Ovary (tissue), 3 donors: ENCODE measurements around the gene SNRPA1.

Source experiments
- EP300 ChIP-seq: sonication (generic); formaldehyde crosslinking; IDR thresholded peaks from one replicate; pipeline ENCODE4 v1.6.1; 2017; ENCODE audit warnings: antibody characterized with exemption
- POLR2A ChIP-seq: fragments of 450-650 bp; IDR thresholded peaks from one replicate; pipeline ENCODE4 v1.6.1; 2017; ENCODE audit warnings: antibody characterized with exemption, mild to moderate bottlenecking, moderate library complexity
- TF ChIP-seq, protein P1 (sequence below), 3 donors: fragments of 450-650 bp in 2 of 3; fragments of 200-600 bp in 1 of 3; IDR thresholded peaks; one replicate each; pipeline versions ENCODE4 v1.5.1 to v1.8.0; 2016 to 2022; ENCODE audit warnings: antibody characterized with exemption in 3 of 3, mild to moderate bottlenecking in 1 of 3
- donor health status: DM: no; HTN: no; CAD: no.

GRCh38 chr15:101328001-101328400 is 33.0 kb upstream of the SNRPA1 start:
- TF ChIP-seq POLR2A (no peak), EP300 (no peak)
- TF ChIP-seq, protein P1, sequence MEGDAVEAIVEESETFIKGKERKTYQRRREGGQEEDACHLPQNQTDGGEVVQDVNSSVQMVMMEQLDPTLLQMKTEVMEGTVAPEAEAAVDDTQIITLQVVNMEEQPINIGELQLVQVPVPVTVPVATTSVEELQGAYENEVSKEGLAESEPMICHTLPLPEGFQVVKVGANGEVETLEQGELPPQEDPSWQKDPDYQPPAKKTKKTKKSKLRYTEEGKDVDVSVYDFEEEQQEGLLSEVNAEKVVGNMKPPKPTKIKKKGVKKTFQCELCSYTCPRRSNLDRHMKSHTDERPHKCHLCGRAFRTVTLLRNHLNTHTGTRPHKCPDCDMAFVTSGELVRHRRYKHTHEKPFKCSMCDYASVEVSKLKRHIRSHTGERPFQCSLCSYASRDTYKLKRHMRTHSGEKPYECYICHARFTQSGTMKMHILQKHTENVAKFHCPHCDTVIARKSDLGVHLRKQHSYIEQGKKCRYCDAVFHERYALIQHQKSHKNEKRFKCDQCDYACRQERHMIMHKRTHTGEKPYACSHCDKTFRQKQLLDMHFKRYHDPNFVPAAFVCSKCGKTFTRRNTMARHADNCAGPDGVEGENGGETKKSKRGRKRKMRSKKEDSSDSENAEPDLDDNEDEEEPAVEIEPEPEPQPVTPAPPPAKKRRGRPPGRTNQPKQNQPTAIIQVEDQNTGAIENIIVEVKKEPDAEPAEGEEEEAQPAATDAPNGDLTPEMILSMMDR (IDR thresholded peaks at IDR 0.05): no peak
